HL-60 (cell line): ENCODE data around the gene SPON1.

Experiments
- GABPA ChIP-seq: IDR thresholded peaks from 2 replicates; pipeline ENCODE4 v1.6.1; 2012; ENCODE audit warnings: low read depth
- REST ChIP-seq: IDR thresholded peaks from 2 replicates; pipeline ENCODE4 v1.6.1; 2012; ENCODE audit warnings: low read depth; ENCODE audit not compliant: insufficient replicate concordance
- SPI1 ChIP-seq: IDR thresholded peaks from 2 replicates; pipeline ENCODE4 v1.6.1; 2012; ENCODE audit warnings: low read depth, mild to moderate bottlenecking, borderline replicate concordance
- TF ChIP-seq, protein P1 (sequence below): IDR thresholded peaks from one replicate; pipeline ENCODE4 v1.5.1; 2011; ENCODE audit warnings: low read length, control low read depth, inconsistent platforms; ENCODE audit not compliant: insufficient read depth

DNA sequence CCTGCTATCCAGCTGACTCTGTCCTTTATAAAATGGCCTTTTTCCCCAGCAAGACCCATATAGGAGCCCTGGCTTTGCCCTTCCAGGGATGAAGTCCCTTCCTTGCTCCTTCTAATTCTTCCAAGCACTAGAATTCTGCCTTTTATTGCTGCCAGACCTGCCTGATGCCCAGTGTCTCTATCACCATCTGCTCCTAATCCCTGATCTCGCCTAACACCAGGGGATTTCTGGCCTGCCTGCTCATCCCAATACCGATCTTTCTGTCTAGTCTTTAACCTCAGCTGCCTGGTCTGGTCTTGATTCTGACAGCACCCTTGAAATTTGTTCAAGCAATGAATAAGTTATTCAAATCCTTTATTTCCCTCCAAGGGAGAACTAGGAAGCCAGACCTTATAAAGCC is 150.2 kb downstream of the SPON1 start:
- TF ChIP-seq GABPA: no peak
- TF ChIP-seq, protein P1, sequence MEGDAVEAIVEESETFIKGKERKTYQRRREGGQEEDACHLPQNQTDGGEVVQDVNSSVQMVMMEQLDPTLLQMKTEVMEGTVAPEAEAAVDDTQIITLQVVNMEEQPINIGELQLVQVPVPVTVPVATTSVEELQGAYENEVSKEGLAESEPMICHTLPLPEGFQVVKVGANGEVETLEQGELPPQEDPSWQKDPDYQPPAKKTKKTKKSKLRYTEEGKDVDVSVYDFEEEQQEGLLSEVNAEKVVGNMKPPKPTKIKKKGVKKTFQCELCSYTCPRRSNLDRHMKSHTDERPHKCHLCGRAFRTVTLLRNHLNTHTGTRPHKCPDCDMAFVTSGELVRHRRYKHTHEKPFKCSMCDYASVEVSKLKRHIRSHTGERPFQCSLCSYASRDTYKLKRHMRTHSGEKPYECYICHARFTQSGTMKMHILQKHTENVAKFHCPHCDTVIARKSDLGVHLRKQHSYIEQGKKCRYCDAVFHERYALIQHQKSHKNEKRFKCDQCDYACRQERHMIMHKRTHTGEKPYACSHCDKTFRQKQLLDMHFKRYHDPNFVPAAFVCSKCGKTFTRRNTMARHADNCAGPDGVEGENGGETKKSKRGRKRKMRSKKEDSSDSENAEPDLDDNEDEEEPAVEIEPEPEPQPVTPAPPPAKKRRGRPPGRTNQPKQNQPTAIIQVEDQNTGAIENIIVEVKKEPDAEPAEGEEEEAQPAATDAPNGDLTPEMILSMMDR: no peak
- no peak for TF ChIP-seq SPI1
- no peak for TF ChIP-seq REST
